ENCODE measurements around the gene GALNT2.

DNA sequence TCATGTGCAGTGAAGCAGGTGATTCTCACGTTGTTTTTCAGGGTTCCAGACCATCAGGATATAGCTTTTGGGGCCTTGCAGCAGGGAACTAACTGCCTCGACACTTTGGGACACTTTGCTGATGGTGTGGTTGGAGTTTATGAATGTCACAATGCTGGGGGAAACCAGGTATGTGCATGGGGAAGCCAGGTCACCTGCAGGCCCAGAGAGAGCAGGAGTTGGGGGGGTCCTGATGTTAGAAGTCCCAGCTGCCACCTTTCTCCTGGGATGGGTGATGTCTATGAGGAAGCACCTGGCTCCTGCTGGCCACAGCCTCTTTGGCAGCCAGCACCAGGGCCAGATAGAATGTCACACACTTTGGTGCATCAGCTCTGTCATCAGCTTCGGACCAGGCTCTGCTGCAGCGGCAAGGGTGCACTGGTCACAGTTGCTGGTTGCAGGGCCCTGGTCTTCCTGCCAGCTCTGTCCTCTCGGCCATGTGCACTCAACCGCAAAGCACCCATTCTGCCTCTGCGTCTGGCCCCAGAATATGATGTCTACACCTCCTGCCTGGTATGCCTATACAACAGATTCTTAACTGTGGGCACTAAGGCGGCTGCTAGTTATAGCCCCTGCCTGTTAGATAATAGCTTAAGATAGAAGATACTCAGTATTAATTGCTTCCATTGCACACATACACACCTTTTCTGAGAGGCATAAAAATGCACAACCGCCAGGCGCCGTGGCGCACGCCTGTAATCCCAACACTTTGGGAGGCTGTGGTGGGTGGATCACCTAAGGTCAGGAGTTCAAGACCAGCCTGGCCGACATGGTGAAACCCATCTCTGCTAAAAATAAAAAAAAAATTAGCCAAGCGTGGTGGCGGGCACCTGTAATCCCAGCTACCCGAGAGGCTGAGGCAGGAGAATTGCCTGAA is 198.4 kb downstream of the GALNT2 start:
- TF ChIP-seq CTCF (IDR thresholded peaks at IDR 0.05) (no peak), POLR2A (IDR thresholded peaks at IDR 0.05) (no peak)
